Measurements from ENCODE around the gene POLR2J.
"Not testable (repeated sequence)": the region's sequence is repeated elsewhere in the genome, so short reads cannot be mapped to it uniquely, and the experiment has no call there.

DNA sequence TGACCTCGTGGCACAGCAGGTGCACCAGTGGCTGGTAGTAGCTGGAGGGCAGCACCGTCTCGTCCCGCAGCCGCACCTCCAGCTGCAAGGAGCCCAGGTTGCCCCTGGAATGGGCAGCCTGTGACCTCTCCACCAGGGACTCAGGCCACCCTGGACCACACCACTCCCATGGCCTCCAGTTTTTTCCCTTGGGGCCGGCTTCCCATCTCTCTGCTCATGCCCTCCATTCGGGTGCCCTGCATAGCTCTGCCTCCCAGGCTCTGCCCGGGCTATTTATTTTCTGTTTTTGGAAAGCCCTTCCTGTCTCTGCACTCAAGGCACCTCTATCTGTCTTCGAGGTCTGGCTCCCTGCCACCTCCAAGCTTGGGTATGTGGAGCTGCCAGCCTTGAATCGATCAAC, 18.1 kb upstream of the POLR2J start:
- TF ChIP-seq, protein P1, sequence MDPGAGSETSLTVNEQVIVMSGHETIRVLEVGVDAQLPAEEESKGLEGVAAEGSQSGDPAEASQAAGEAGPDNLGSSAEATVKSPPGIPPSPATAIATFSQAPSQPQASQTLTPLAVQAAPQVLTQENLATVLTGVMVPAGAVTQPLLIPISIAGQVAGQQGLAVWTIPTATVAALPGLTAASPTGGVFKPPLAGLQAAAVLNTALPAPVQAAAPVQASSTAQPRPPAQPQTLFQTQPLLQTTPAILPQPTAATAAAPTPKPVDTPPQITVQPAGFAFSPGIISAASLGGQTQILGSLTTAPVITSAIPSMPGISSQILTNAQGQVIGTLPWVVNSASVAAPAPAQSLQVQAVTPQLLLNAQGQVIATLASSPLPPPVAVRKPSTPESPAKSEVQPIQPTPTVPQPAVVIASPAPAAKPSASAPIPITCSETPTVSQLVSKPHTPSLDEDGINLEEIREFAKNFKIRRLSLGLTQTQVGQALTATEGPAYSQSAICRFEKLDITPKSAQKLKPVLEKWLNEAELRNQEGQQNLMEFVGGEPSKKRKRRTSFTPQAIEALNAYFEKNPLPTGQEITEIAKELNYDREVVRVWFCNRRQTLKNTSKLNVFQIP (CRISPR knock-in tag; IDR thresholded peaks at IDR 0.05; ENCODE audit: borderline replicate concordance, low read depth): not testable (repeated sequence)
- TF ChIP-seq GLIS3 (CRISPR knock-in tag; IDR thresholded peaks at IDR 0.05); CSDC2 (CRISPR knock-in tag; IDR thresholded peaks at IDR 0.05); BACH2 (CRISPR knock-in tag; IDR thresholded peaks at IDR 0.05; ENCODE audit: borderline replicate concordance): not testable (repeated sequence)

Measured in SK-N-SH treated with all-trans-retinoic acid at 6 μM for 48 hours (cell line).